ENCODE measurements around the gene EIF2S3.
"Not testable (repeated sequence)": the region's sequence is repeated elsewhere in the genome, so short reads cannot be mapped to it uniquely, and the experiment has no call there.

EIF2S3 gene

DNA sequence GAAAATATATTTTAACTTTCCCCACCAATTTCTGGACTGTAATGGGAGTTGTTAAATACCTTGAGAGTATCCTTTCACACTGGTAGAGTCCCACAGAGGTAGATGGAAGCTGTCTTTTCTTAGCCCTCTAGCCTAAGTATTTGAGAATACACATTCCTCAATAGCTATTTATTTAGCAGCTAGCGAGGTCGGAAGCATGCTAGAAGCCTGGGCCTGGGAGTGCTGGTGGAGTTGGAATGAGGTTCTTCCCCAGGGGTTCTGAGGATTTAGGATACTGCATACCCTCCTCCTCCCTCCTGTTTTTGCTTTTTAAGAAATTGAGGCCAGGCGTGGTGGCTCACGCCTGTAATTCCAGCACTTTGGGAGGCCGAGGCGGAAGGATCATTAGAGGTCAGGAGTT lies 26.8 kb upstream of the EIF2S3 start:
- intact Hi-C loops (cut with DNase I; ENCODE audit: low total_unique reads): no loop called here
- H3K27ac ChIP-seq: no peak overlapping the region
- H3K9me3 ChIP-seq: no peaks in the 10 kb centered on the region
- no peaks in the 10 kb centered on the region for H3K27me3 ChIP-seq
- no peak overlapping the region for H3K4me3 ChIP-seq
- H3K4me1 ChIP-seq: peaks cover 0 to 6% (median 0%) of the 10 kb centered on the region in 4 donors
- H3K36me3 ChIP-seq: no peaks in the 10 kb centered on the region
- TF ChIP-seq, protein P1, sequence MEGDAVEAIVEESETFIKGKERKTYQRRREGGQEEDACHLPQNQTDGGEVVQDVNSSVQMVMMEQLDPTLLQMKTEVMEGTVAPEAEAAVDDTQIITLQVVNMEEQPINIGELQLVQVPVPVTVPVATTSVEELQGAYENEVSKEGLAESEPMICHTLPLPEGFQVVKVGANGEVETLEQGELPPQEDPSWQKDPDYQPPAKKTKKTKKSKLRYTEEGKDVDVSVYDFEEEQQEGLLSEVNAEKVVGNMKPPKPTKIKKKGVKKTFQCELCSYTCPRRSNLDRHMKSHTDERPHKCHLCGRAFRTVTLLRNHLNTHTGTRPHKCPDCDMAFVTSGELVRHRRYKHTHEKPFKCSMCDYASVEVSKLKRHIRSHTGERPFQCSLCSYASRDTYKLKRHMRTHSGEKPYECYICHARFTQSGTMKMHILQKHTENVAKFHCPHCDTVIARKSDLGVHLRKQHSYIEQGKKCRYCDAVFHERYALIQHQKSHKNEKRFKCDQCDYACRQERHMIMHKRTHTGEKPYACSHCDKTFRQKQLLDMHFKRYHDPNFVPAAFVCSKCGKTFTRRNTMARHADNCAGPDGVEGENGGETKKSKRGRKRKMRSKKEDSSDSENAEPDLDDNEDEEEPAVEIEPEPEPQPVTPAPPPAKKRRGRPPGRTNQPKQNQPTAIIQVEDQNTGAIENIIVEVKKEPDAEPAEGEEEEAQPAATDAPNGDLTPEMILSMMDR (IDR thresholded peaks at IDR 0.05): no peak
- no peak for DNase-seq

DNA sequence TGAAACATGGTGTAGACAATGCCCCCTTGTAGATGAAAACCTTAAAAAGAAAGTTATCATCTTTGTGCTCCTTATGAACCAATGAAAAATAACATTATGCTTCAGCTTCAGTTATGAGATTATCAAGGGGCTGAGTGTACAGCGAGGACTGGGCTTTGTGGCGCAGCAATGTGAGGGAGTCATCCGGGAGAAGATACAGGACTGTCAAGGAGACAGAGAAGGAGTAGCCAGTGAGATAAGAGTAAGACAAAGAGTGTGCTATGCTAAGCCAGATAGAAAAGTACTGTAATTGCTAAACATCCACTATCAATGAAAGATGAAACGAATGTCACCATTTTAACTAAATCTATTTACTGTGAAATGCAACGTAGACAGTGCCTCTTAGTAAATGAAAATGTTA lies 24.2 kb upstream of the EIF2S3 start:
- TF ChIP-seq, protein P1 (IDR thresholded peaks at IDR 0.05): no peak
- Histone ChIP-seq H3K27ac (no peak overlapping the region), H3K27me3 (no peaks in the 10 kb centered on the region), H3K4me1 (no peaks in the 10 kb centered on the region), H3K4me3 (no peak overlapping the region), H3K36me3 (no peaks in the 10 kb centered on the region), H3K9me3 (no peaks in the 10 kb centered on the region)
- intact Hi-C loops (cut with DNase I; ENCODE audit: low total_unique reads): no loop called here
- no peak for DNase-seq

DNA sequence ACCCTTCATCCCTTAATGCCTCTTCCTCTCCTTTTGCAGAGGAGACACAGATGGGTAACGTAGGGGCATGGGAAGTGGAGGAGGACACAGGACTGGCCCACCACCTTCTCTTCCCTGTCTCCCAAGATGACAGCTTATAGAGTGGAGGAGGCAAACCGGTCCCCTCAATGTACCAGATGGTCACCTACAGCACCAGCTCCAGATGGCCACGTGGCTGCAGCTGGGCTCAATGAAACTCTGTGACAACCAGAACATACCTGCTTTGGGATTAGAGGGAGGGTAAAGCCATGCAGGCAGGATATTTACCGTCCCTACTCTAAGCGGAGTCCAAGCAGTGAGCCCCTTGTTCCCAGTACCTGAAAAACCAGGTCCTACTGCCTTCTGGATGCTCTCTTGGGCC lies 20.3 kb upstream of the EIF2S3 start:
- Histone ChIP-seq H3K4me1 (no peaks in the 10 kb centered on the region), H3K9me3 (no peaks in the 10 kb centered on the region), H3K4me3 (no peak overlapping the region), H3K36me3 (no peaks in the 10 kb centered on the region), H3K27me3 (no peaks in the 10 kb centered on the region), H3K27ac (no peak overlapping the region)
- intact Hi-C loops (cut with DNase I; ENCODE audit: low total_unique reads): no loop called here
- DNase-seq: no peak
- TF ChIP-seq, protein P1 (IDR thresholded peaks at IDR 0.05): no peak

DNA sequence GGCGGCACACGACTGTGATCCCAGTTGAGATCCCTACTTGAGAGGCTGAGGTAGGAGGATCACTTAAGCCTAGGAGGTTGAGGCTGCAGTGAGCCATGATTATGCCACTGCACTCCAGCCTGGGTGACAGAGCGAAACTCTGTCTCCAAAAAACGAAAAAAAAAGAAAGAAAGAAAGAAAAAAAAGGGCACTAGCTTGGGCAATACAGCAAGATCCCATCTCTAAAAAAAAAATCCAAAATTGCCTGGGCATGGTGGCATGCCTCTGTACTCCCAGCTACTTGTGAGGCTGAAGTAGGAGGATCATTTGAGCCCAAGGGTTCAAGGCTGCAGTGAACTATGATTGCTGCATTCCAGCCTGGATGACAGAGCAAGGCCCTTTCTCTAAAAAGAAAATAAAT lies 17.0 kb upstream of the EIF2S3 start:
- no peak for DNase-seq
- H3K4me3 ChIP-seq: no peak overlapping the region
- H3K4me1 ChIP-seq: no peaks in the 10 kb centered on the region
- intact Hi-C loops (cut with DNase I; ENCODE audit: low total_unique reads): no loop called here
- H3K9me3 ChIP-seq: no peaks in the 10 kb centered on the region
- no peak overlapping the region for H3K27ac ChIP-seq
- TF ChIP-seq, protein P1 (IDR thresholded peaks at IDR 0.05): no peak
- no peaks in the 10 kb centered on the region for H3K27me3 ChIP-seq
- H3K36me3 ChIP-seq: no peaks in the 10 kb centered on the region

DNA sequence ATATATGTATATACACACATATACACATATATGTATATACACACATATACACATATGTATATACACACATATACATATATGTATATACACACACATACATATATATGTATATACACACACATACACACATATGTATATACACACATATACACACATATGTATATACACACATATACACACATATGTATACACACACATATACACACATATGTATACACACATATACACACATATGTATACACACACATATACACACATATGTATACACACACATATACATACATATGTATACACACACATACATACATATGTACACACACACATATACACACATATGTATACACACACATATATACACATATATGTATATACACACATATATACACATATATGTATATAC lies 8.7 kb upstream of the EIF2S3 start:
- H3K9me3 ChIP-seq; H3K27me3 ChIP-seq; H3K4me3 ChIP-seq; DNase-seq; H3K4me1 ChIP-seq; H3K36me3 ChIP-seq; intact Hi-C loops (cut with DNase I; ENCODE audit: low total_unique reads); H3K27ac ChIP-seq: not testable (repeated sequence)

DNA sequence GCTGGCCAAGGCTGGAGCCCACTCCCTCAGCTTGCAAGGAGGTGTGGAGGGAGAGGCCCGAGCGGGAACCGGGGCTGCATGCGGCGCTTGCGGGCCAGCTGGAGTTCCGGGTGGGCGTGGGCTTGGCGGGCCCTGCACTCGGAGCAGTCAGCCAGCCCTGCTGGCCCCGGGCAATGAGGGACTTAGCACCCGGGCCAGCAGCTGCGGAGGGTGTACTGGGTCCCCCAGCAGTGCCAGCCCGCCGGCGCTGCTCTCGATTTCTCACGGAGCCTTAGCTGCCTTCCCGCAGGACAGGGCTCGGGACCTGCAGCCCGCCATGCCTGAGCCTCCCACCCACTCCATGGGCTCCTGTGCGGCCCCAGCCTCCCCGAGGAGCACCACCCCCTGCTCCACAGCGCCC lies 5.1 kb upstream of the EIF2S3 start:
- H3K27ac ChIP-seq, H3K4me1 ChIP-seq, H3K27me3 ChIP-seq, DNase-seq, H3K4me3 ChIP-seq, H3K36me3 ChIP-seq, H3K9me3 ChIP-seq: not testable (repeated sequence)
- intact Hi-C loops (cut with DNase I; ENCODE audit: low total_unique reads): loop anchor here (10.0 kb wide), 1 partner anchor 145 kb away; the partner anchor contains the start of genes APOO and CXorf58

DNA sequence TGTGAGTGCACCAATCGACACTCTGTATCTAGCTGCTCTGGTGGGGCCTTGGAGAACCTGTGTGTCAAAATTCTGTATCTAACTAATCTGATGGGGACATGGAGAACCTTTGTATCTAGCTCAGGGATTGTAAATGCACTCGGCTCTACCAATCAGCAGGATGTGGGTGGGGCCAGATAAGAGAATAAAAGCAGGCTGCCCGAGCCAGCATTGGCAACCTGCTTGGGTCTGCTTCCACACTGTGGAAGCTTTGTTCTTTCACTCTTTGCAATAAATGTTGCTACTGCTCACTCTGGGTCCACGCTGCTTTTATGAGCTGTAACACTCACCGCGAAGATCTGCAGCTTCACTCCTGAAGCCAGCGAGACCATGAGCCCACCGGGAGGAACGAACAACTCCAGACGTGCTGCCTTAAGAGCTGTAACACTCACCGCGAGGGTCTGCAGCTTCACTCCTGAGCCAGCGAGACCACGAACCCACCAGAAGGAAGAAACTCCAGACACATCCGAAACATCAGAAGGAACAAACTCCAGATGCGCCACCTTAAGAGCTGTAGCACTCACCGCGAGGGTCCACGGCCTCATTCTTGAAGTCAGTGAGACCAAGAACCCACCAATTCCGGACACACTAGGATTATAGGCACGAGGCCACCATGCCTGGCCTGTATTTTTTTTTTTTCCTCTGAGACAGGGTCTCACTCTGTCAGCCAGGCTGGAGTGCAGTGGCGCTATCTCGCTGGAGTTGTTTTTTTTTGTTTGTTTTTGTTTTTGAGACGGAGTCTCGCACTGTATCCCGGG lies 4.0 kb upstream of the EIF2S3 start:
- H3K4me3 ChIP-seq, DNase-seq, H3K27ac ChIP-seq, H3K36me3 ChIP-seq, H3K27me3 ChIP-seq, H3K4me1 ChIP-seq, H3K9me3 ChIP-seq: not testable (repeated sequence)
- intact Hi-C loops (cut with DNase I; ENCODE audit: low total_unique reads): loop anchor here (10.0 kb wide), 1 partner anchor 146 kb away; the partner anchor contains the start of genes APOO and CXorf58
